Hypothalamus (tissue), 51 donors: ENCODE data around the gene WFIKKN1.
A peak's percentile ranks its signal among the peaks of the same experiment; 100 is the strongest.

Experiments
- DNase-seq, 51 donors: peaks; one replicate each; lab custom pipeline; 2025; lab: John Stamatoyannopoulos, UW

Gene WFIKKN1

GRCh38 chr16:620700-621525, 9.9 kb upstream of the WFIKKN1 start:
- DNase-seq, result no peak

- peak in 1 of 51 donors; percentile 54 for DNase-seq
Observed at GRCh38 chr16:621526-622105, 9.2 kb upstream of the WFIKKN1 start.

DNA sequence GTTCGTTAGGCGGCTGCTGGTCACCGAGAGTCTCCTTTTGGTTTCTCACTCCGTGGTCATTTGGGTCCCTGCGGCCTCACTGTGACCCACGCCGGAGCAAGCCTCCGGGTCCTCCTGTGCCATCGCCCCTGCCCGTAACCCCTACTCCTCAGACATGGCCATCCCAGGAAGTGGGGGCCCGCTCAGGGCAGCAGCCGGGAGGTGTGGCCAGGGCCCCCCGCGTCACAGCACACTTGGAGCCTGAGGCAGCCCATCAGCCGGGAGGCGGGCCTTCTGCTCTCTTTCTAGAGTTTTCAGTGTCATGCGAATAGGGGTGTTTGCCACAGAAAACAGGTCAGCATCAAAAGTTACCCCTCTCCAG, 7.9 kb upstream of the WFIKKN1 start:
- DNase-seq, result no peak

DNA sequence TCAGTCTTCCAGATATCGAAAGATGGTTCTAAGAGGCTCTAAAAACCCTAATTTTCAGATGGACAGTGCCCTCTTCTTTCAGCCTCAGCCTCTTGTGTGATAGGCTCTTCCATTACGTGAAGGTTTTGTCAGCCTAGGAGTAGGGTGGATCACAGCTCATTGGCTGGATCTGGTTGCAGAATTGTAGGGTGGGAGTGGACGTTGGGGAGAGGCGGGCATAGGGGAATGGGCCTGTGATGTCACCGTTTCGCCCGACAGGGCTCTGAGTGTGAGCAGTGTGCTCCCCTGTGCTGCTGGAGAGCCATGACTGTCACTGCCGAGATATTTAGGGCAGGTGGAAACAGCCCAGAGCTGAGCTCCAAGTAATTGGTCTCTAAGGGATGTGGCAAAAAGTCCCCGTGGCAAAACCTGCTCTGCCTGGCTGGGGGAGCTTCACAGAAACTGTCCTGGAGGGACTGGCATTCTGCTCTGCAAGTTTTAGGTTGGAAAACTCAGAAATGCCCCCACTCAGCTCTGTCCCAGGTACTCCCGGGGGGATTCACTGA, 6.2 kb upstream of the WFIKKN1 start:
- peak in 2 of 51 donors; percentile 23 to 49 for DNase-seq

DNA sequence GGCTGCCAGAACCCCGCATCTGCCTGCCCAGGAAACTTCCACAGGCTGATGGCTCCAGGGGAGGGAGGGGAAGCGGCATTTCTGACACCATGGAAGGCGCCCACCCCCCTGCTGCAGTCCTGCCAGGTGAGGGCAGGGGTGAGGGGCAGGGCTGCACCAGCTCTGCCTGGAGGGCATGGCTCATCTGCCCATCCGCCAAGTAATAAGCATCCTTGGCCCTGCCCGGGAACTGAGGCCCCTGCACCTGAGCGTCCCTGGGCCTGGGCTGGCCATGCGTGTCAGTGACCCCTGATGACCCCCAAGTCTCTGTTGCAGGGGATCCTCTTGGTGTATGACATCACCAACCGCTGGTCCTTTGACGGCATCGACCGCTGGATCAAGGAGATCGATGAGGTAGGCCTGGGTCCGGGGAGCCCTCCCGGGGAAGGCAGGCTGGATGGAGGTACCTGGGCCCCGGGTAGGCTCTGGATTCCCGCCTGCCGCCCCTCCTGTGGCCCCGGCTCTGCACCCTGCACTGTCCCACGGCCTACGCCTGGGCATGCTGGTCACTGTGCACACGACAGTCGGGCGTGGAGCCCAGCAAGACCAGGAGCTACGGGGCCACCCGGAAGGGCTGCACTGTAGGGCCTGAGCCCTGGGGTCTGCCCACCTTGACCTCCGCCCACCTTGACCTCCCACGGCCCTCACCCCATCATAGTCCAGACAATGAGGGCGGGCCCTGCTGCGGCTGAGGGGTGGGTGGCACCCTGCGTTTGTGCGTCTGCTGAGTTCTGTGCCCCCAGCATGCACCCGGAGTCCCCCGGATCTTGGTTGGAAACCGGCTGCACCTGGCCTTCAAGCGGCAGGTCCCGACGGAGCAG, 5.4 kb upstream of the WFIKKN1 start:
- no peak for DNase-seq

GRCh38 chr16:625977-626765, 4.6 kb upstream of the WFIKKN1 start:
- DNase-seq, result no peak

GRCh38 chr16:626787-627453, 3.9 kb upstream of the WFIKKN1 start:
- DNase-seq, result peak in 5 of 51 donors; percentile 17 to 69 (median 32)

GRCh38 chr16:627454-628239, 3.1 kb upstream of the WFIKKN1 start:
- no peak for DNase-seq

DNA sequence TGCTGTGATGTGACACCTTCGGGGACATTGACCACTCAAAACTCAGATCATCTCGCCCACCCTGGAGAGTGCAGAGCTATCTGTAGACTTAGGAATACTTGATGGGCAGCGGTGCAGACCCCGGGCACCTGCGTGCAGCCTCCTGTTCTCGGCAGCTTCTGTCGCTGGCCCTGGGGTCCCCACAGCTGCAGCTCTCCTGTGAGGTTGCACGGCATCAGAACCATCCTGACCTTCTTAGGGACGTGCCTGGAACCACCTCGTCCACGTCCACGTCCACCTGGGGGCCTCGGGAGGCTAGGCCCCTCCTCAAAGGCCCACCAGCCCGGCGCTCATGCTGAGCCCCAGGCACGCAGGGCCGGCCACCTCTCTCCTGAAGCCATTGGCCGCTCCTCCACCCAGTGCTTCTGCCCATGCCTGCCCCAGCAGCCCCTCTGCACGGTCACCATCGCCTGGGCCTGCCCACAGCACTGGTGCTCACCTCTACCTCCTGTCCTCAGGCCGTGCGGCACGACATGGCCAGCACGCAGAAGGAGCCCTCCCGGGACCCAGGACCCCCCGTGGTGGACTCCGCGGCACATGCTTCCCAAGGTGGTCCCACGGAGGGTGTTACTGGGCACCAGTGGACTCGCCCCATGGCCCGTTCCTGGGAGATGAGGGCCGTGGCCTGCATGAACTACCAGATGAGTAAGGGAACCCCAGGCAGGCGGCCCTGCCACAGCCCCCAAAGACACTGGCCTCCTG, 2.3 kb upstream of the WFIKKN1 start:
- DNase-seq, result no peak

DNA sequence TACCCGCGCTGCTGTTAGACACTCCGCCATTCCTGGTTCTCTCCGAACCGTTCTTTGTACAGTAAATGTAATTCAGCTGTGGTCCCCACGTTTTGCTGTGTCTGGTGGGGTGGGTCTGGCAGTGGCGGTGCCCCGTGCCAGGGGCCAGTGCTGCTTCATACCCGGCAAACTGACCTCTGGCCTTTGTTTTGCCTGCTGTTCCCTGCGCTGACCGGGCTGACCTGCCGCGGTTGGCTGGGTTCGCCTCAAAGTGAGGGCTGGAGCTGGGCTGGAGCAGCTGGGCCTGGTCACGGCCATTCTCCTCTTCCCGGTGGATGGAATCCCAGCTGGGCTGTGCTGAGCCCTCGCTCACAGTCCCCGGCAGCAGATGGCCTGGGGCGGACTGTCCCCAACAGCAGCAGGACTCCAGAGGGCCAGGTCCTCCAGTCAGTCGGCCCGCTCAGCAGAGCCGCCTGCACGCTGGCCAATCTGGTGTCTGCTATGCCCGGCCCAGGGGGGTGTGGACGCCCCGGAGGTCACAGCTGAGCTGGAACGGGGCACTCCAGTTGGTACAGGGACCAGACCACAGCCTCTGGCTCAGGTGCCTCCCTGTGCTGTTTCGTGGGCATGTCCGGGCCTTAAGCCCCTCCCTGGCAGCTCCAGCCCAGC, 1.5 kb upstream of the WFIKKN1 start:
- no peak for DNase-seq

- DNase-seq, result no peak
Observed at GRCh38 chr16:629833-630248, 944 bp upstream of the WFIKKN1 start.

DNA sequence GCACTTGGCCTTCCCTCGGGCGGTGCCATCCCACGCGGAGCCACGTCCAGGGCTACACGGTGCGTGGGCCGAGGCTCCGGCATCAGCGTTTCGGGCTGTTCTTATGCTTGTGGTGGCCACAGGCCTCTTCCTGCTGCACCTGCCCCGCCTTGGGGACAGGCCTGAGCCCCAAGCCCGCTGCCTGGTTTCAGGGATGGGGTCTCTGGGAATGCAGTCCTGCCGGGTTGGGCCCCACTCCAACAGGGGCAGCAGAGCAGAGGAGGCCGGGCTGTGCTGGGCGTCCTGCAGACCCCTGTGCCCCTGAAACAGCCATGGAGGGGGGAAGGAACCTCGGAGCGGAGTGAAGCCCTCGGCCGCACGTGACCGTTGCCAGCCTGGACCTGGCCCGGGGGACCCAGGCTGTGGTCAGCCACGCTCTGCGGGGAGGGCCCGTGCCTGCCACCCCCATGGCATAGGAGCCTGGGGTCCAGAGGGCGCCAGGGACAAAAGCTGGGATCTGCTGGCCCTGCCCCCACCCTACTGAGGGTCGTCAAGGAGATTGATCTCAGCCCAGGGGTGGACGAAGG, 453 bp upstream of the WFIKKN1 start:
- DNase-seq, result no peak

DNA sequence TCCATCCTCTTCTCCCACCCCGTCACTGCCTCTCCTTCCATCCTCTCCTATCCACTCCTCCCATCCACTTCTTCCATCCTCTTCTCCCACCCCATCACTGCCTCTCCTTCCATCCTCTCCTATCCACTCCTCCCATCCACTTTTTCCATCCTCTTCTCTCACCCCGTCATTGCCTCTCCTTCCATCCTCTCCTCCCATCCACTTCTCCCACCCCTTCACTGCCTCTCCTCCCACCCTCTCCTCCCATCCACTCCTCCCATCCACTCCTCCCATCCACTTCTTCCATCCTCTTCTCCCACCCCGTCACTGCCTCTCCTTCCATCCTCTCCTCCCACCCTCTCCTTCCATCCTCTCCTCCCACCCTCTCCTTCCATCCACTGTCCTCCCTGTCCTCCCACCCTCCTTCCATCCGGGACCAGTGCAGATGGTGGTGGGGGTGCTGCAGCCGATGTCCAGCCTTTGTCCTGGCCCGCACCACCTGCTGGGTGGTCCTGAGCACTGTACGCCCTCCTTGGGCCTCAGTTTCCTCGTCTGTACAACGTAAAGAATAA, 1.1 kb downstream of the WFIKKN1 start:
- DNase-seq, result no peak

DNA sequence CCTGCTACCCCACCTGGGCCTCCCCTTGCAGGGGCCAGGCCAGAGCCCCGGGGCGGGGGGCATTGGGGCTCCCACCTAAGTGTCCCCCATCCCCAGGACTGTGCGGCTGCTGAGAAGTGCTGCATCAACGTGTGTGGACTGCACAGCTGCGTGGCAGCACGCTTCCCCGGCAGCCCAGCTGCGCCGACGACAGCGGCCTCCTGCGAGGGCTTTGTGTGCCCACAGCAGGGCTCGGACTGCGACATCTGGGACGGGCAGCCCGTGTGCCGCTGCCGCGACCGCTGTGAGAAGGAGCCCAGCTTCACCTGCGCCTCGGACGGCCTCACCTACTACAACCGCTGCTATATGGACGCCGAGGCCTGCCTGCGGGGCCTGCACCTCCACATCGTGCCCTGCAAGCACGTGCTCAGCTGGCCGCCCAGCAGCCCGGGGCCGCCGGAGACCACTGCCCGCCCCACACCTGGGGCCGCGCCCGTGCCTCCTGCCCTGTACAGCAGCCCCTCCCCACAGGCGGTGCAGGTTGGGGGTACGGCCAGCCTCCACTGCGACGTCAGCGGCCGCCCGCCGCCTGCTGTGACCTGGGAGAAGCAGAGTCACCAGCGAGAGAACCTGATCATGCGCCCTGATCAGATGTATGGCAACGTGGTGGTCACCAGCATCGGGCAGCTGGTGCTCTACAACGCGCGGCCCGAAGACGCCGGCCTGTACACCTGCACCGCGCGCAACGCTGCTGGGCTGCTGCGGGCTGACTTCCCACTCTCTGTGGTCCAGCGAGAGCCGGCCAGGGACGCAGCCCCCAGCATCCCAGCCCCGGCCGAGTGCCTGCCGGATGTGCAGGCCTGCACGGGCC, 1.9 kb downstream of the WFIKKN1 start:
- no peak for DNase-seq

GRCh38 chr16:633336-634050, 2.7 kb downstream of the WFIKKN1 start:
- no peak for DNase-seq
